Aorta (tissue), 5 donors: ENCODE results near the gene NFATC2. TPM values are rescaled to one million over a fixed set of nuclear protein-coding genes. Genes with fewer than 3 reads are reported as not detected.

Source experiments
- ATAC-seq: fragments of 200-7000 bp; cut with Tn5 transposase; one replicate; pipeline ENCODE4 v1.9.1; 2022; ENCODE audit warnings: moderate library complexity; ENCODE audit not compliant: low FRiP score
- DNase-seq, 2 donors: peaks; one replicate each; pipeline ENCODE4 v3.0.0-alpha.2; 2020
- H3K27ac ChIP-seq, 2 donors: one replicate each; pipeline ENCODE4 v1.5.1; 2013; ENCODE audit warnings: low read length in 2 of 2, mild to moderate bottlenecking in 2 of 2, moderate library complexity in 2 of 2, control low read depth in 1 of 2, inconsistent platforms in 1 of 2, low read depth in 1 of 2
- H3K27me3 ChIP-seq, 2 donors: one replicate each; pipeline ENCODE4 v1.6.1; 2013; ENCODE audit warnings: control low read depth in 1 of 2, low read length in 1 of 2, mild to moderate bottlenecking in 1 of 2, moderate library complexity in 1 of 2; ENCODE audit not compliant: insufficient read depth in 2 of 2, control insufficient read depth in 1 of 2
- H3K36me3 ChIP-seq, 2 donors: one replicate each; pipeline ENCODE4 v1.6.1; 2013; ENCODE audit warnings: control low read depth in 1 of 2, low read length in 1 of 2, mild to moderate bottlenecking in 1 of 2; ENCODE audit not compliant: insufficient read depth in 2 of 2, control insufficient read depth in 1 of 2
- H3K4me1 ChIP-seq, 2 donors: one replicate each; pipeline ENCODE4 v1.6.1; 2013; ENCODE audit warnings: low read length in 2 of 2, control low read depth in 1 of 2, mild to moderate bottlenecking in 1 of 2, moderate library complexity in 1 of 2; ENCODE audit not compliant: insufficient read depth in 2 of 2, control insufficient read depth in 1 of 2
- H3K4me3 ChIP-seq, 2 donors: one replicate each; pipeline ENCODE4 v1.5.1; 2013; ENCODE audit warnings: low read length in 2 of 2, control low read depth in 1 of 2, mild to moderate bottlenecking in 1 of 2
- H3K9me3 ChIP-seq: one replicate; pipeline ENCODE4 v1.6.1; 2013; ENCODE audit warnings: mild to moderate bottlenecking, low read length; ENCODE audit not compliant: control insufficient read depth
- WGBS, 2 donors: extraction: QIAGEN DNeasy Blood & Tissue Kit; methylation state at CpG; one replicate each; pipeline ENCODE4 v1.1.7; 2013; 5-methylcytosine and 5-hydroxymethylcytosine counted together
- intact Hi-C, 2 donors: fragments of 100-400 bp; cut with DNase I; formaldehyde crosslinking; loops; one replicate each; pipeline versions ENCODE4 v1.14.2 to v1.15.0; 2022
- polyA plus RNA-seq, 2 donors: library from polyadenylated mRNA; stranded (reverse); fragments of 200-250 nt; gene quantifications; one replicate each; pipeline ENCODE4 v1.2.3, GENCODE V29; 2013
- total RNA-seq, 2 donors: library from RNA; stranded (reverse); fragmentation: NEBNext Ultra II Directional; extraction: Animal tissue kit (Norgen Biotek cat#: 25700); gene quantifications; one replicate each; pipeline ENCODE4 v1.2.1, GENCODE V29; 2021
- donor health status: healthy with polysubstance abuse.
- donor health status: Bipolar disorder and iron deficiency.
- donor health status: DM: no; HTN: no; CAD: no.
- donor health status: DM: no; HTN: no; CAD: no.
- donor health status: DM: yes; HTN: yes; CAD: no.

The NFATC2 gene
- total and polyA plus RNA-seq, 4 donors = 1.7 to 13.0 (median 7.4) TPM

GRCh38 chr20:51366155-51366886 lies 176.2 kb downstream of the NFATC2 start:
- Histone ChIP-seq H3K4me3 (no peak overlapping the region), H3K27ac (peak overlapping the region; percentile 7 to 31)

GRCh38 chr20:51365670-51366069 lies 176.8 kb downstream of the NFATC2 start:
- WGBS, 2 donors = 11 to 20% methylated on average over 3 of the region's 3 CpGs
- H3K9me3 ChIP-seq = no peaks in the 10 kb centered on the region
- no peak for ATAC-seq
- H3K27me3 ChIP-seq = no peaks in the 10 kb centered on the region
- H3K27ac ChIP-seq = peak overlapping the region; percentile 7 to 31
- H3K4me1 ChIP-seq = no peaks in the 10 kb centered on the region
- H3K36me3 ChIP-seq = no peaks in the 10 kb centered on the region
- peak in 1 of 2 donors; percentile 53 for DNase-seq
- no peak overlapping the region for H3K4me3 ChIP-seq
- intact Hi-C loops = loop anchor here in 1 of 2 donors (10.0 kb wide), 1 partner anchor 719 kb away; no protein-coding TSS in a partner anchor

More at GRCh38 chr20:51366155-51366886, 176.2 kb downstream of the NFATC2 start:
- DNase-seq = peak; percentile 91 to 95
- intact Hi-C loops = loop anchor here in 1 of 2 donors (10.0 kb wide), 1 partner anchor 718 kb away; no protein-coding TSS in a partner anchor
- WGBS, 2 donors = 3 to 15% methylated on average over 16 of the region's 16 CpGs
- Histone ChIP-seq H3K27me3 (no peaks in the 10 kb centered on the region), H3K4me1 (no peaks in the 10 kb centered on the region), H3K36me3 (no peaks in the 10 kb centered on the region), H3K9me3 (no peaks in the 10 kb centered on the region)
- ATAC-seq = peak; percentile 72

- no peak overlapping the region for H3K27ac ChIP-seq
- H3K4me1 ChIP-seq = no peaks in the 10 kb centered on the region
- no peak for ATAC-seq
- no peak for DNase-seq
- intact Hi-C loops = loop anchor here in 1 of 2 donors (10.0 kb wide), 1 partner anchor 721 kb away; no protein-coding TSS in a partner anchor
- H3K9me3 ChIP-seq = no peaks in the 10 kb centered on the region
- H3K27me3 ChIP-seq = no peaks in the 10 kb centered on the region
- H3K4me3 ChIP-seq = no peak overlapping the region
- H3K36me3 ChIP-seq = no peaks in the 10 kb centered on the region
Observed at GRCh38 chr20:51363813-51364212, 178.7 kb downstream of the NFATC2 start.

GRCh38 chr20:51363378-51363777 lies 179.1 kb downstream of the NFATC2 start:
- Histone ChIP-seq H3K4me1 (no peaks in the 10 kb centered on the region), H3K9me3 (no peaks in the 10 kb centered on the region), H3K4me3 (no peak overlapping the region), H3K36me3 (no peaks in the 10 kb centered on the region), H3K27me3 (no peaks in the 10 kb centered on the region), H3K27ac (no peak overlapping the region)
- ATAC-seq = no peak
- peak in 1 of 2 donors; percentile 22 for DNase-seq
- intact Hi-C loops = loop anchor here in 1 of 2 donors (10.0 kb wide), 1 partner anchor 721 kb away; no protein-coding TSS in a partner anchor
- WGBS, 2 donors = 68 to 72% methylated on average over 2 of the region's 2 CpGs

- ATAC-seq (no peak), DNase-seq (peak in 1 of 2 donors; percentile 3)
- no peaks in the 10 kb centered on the region for H3K27me3 ChIP-seq
- no peak overlapping the region for H3K27ac ChIP-seq
- H3K4me3 ChIP-seq = no peak overlapping the region
- no peaks in the 10 kb centered on the region for H3K9me3 ChIP-seq
- 93 to 94% methylated on average over 3 of the region's 3 CpGs for WGBS, 2 donors
- intact Hi-C loops = loop anchor here in 1 of 2 donors (10.0 kb wide), 1 partner anchor 723 kb away; no protein-coding TSS in a partner anchor
- no peaks in the 10 kb centered on the region for H3K4me1 ChIP-seq
- H3K36me3 ChIP-seq = no peaks in the 10 kb centered on the region
Observed at GRCh38 chr20:51362254-51362653, 180.3 kb downstream of the NFATC2 start.

- intact Hi-C loops = loop anchor here in 1 of 2 donors (10.0 kb wide), 1 partner anchor 724 kb away; no protein-coding TSS in a partner anchor
- 96% methylated on average over 1 of the region's 1 CpG for WGBS, 2 donors
Observed at GRCh38 chr20:51361258-51361657, 181.3 kb downstream of the NFATC2 start.

GRCh38 chr20:51360451-51361201 lies 181.9 kb downstream of the NFATC2 start:
- intact Hi-C loops = loop anchor here in 1 of 2 donors (10.0 kb wide), 1 partner anchor 724 kb away; no protein-coding TSS in a partner anchor
- ATAC-seq = peak; percentile 60
- peak in 1 of 2 donors; percentile 60 for DNase-seq

More at GRCh38 chr20:51361258-51361657, 181.3 kb downstream of the NFATC2 start:
- Histone ChIP-seq H3K27ac (no peak overlapping the region), H3K27me3 (no peaks in the 10 kb centered on the region), H3K4me1 (no peaks in the 10 kb centered on the region), H3K9me3 (no peaks in the 10 kb centered on the region), H3K4me3 (no peak overlapping the region), H3K36me3 (no peaks in the 10 kb centered on the region)
- no peak for ATAC-seq
- no peak for DNase-seq

GRCh38 chr20:51359947-51360346 lies 182.6 kb downstream of the NFATC2 start:
- 67 to 87% methylated on average over 1 of the region's 1 CpG for WGBS, 2 donors
- intact Hi-C loops = loop anchor here in 1 of 2 donors (10.0 kb wide), 1 partner anchor 725 kb away; no protein-coding TSS in a partner anchor
- Histone ChIP-seq H3K27ac (no peak overlapping the region), H3K36me3 (no peaks in the 10 kb centered on the region), H3K27me3 (no peaks in the 10 kb centered on the region), H3K4me3 (no peak overlapping the region), H3K9me3 (no peaks in the 10 kb centered on the region), H3K4me1 (no peaks in the 10 kb centered on the region)
- DNase-seq (no peak), ATAC-seq (no peak)

More at GRCh38 chr20:51360451-51361201, 181.9 kb downstream of the NFATC2 start:
- 42 to 53% methylated on average over 13 of the region's 13 CpGs for whole genome bisulfite sequencing, 2 donors
- Histone ChIP-seq H3K4me1 (no peaks in the 10 kb centered on the region), H3K36me3 (no peaks in the 10 kb centered on the region), H3K27me3 (no peaks in the 10 kb centered on the region), H3K4me3 (no peak overlapping the region), H3K27ac (no peak overlapping the region), H3K9me3 (no peaks in the 10 kb centered on the region)
